NCI-H2029 treated with DMSO at 0.1 percent for 48 hours (cell line): Measurements from ENCODE around the gene CACNA1H.
"Not testable (repeated sequence)": the region's sequence is repeated elsewhere in the genome, so short reads cannot be mapped to it uniquely, and the experiment has no call there.

Experiments used
- DNase-seq: peaks from one replicate; lab custom pipeline; 2025; lab: John Stamatoyannopoulos, UW

The CACNA1H gene

GRCh38 chr16:1193825-1194581 lies 41.1 kb downstream of the CACNA1H start:
- DNase-seq, result no peak

- no peak for DNase-seq
Measured at GRCh38 chr16:1194665-1195392, 41.9 kb downstream of the CACNA1H start.

DNA sequence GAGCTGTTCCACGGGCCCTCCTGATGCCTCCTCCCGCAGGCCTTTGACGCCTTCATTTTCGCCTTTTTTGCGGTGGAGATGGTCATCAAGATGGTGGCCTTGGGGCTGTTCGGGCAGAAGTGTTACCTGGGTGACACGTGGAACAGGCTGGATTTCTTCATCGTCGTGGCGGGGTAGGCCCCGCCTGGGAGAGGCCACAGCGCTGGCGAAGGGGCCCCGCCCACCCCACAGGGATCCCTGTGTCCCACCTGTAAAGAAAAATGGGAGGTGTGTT lies 42.4 kb downstream of the CACNA1H start:
- no peak for DNase-seq

GRCh38 chr16:1196494-1196893 lies 43.6 kb downstream of the CACNA1H start:
- DNase-seq, result no peak

GRCh38 chr16:1197237-1197866 lies 44.4 kb downstream of the CACNA1H start:
- no peak for DNase-seq

DNA sequence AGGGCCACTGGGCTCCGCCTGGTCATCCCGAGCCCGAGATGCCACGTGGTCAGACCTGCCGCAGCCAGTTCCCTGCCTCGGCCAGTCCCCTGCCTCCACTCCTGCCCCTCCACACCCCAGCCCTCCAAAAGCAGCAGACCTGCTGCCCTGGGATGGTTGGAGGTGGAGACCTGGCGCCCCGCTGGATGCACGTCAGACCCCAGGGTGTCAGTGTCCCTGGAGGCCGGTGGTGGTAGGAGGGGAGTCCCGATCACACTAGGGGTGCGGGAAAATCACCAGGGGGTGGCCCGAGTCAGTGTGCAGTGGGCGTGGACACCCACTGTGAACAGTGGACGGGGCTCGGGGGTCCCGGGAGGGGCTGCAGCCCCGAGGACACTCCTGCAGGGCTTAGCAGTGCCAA lies 45.3 kb downstream of the CACNA1H start:
- DNase-seq, result no peak

GRCh38 chr16:1198671-1199346 lies 45.9 kb downstream of the CACNA1H start:
- DNase-seq, result not testable (repeated sequence)

DNA sequence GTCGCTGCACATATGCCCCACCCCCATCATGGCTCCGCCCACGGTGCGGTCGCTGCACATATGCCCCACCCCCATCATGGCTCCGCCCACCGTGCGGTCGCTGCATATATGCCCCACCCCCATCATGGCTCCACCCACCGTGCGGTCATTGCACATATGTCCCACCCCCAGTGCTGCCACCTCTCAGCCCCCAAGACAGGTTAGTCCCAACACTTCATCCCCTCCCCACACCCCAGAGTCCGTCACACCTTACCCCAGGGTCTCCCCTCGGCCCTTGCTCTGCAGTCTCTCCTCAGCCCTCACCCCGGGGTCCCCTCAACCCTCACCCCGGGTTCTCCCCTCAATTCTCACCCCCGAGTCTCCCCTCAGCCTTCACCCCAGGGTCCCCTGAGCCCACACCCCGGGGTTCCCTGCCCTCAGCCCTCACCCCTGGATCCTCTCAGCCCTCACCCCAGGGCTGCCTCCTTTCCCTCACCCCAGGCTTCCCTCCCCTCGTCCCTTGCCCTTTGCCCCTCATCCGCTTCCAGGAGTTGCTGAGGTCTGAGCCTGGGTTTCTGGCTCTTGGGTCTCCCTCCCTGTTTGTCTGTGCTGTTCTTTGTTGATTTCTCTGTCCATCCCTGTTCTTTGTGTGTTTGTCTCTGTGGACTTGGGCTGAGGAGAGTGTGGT lies 46.6 kb downstream of the CACNA1H start:
- DNase-seq, result no peak

GRCh38 chr16:1200014-1200627 lies 47.2 kb downstream of the CACNA1H start:
- no peak for DNase-seq

DNA sequence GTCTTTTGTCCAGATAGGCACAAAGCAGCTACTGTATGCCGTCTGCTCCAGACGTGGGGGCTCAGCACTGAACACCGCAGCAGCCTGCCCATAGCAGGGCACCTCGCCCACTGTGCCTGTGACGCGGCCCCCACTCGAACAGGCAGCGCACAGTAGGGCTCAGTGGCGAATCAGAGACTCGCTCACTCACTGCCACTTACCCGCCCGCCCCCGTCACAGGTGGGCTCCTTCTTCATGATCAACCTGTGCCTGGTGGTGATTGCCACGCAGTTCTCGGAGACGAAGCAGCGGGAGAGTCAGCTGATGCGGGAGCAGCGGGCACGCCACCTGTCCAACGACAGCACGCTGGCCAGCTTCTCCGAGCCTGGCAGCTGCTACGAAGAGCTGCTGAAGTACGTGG lies 48.5 kb downstream of the CACNA1H start:
- DNase-seq, result no peak

DNA sequence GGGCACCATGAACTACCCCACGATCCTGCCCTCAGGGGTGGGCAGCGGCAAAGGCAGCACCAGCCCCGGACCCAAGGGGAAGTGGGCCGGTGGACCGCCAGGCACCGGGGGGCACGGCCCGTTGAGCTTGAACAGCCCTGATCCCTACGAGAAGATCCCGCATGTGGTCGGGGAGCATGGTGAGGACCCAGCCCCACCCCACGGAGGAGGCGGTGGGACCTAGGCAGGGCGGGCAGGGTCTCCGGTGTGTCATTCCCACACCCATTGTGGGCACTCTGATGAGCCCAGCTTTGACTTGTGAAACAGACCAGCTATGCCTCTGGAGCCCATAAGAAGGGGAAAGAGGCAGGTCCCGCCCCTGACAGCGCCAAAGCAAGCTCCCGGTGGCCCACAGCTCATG lies 49.4 kb downstream of the CACNA1H start:
- no peak for DNase-seq

- DNase-seq, result no peak
Measured at GRCh38 chr16:1204933-1205332, 52.0 kb downstream of the CACNA1H start.

- no peak for DNase-seq
Measured at GRCh38 chr16:1206326-1206725, 53.4 kb downstream of the CACNA1H start.

- DNase-seq, result no peak
Measured at GRCh38 chr16:1206786-1207185, 53.9 kb downstream of the CACNA1H start.

- DNase-seq, result no peak
Measured at GRCh38 chr16:1208239-1208830, 55.4 kb downstream of the CACNA1H start.

GRCh38 chr16:1209081-1209480 lies 56.2 kb downstream of the CACNA1H start:
- no peak for DNase-seq

DNA sequence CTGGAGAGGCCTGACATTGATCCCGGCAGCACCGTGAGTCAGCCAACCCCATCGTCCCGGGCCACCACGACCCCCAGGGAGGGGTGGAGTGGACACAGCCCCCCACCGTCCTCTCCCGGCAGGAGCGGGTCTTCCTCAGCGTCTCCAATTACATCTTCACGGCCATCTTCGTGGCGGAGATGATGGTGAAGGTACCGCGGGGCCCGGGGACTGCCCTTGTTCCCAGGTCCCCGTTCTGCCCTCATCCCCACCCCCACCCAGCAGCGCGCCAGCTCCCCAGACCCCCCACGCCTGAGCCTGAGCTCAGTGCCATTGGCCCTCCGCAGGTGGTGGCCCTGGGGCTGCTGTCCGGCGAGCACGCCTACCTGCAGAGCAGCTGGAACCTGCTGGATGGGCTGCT lies 57.6 kb downstream of the CACNA1H start:
- no peak for DNase-seq

DNA sequence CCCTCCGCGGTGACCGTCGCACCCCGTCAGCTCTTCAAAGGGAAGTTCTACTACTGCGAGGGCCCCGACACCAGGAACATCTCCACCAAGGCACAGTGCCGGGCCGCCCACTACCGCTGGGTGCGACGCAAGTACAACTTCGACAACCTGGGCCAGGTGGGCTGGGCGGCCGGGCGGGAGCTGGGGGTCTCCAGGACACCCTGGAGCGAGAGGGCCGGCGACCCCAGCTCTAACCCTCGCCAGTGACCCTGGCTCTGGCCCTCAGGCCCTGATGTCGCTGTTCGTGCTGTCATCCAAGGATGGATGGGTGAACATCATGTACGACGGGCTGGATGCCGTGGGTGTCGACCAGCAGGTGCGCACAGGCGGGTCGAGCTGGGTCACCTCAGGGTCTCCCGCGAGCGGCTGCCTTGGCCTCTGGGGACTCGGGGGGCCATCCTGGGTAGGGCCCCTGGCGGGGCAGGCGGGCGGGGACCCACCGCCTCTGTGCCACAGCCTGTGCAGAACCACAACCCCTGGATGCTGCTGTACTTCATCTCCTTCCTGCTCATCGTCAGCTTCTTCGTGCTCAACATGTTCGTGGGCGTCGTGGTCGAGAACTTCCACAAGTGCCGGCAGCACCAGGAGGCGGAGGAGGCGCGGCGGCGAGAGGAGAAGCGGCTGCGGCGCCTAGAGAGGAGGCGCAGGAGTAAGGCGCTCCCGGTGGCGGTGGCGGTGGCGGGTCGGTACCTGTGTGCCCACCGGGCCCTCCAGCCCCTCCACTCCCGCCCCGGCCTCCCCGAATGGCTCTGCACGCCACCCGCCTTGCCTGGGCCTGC lies 58.8 kb downstream of the CACNA1H start:
- DNase-seq, result no peak

DNA sequence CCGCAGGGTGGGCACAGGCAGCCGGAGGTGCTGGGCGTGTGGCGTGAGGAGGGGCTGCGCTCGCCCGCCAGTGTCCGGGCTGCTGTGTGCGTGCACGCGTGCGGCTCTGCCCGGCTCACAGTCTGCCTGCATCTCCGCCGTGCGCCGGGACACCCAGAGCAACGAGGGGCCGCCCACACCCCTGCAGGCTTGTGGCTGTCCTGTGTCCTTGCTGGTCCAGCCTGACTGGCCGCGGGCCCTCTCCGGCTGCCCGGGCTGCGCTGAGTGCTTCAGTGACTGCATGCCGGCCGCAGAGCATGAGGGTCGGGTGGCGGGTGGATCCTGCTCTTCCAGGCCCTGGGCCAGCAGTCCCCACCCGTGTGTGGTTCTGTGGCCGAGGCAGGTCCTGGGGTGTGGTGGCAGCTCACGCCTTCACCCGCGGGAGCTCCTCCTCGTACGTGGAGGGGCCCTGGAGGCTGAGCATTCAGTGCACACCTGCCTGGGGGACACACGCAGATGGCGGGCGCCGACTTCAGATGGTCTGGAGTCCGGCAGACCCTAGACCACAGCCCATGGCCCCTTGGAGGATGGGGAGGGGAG lies 59.8 kb downstream of the CACNA1H start:
- no peak for DNase-seq

GRCh38 chr16:1213231-1213630 lies 60.3 kb downstream of the CACNA1H start:
- DNase-seq, result no peak
